ENCODE results near the gene SGK2. TPM values are rescaled to one million over a fixed set of nuclear protein-coding genes. Genes with fewer than 3 reads are reported as not detected.

SGK2 gene
- total RNA-seq, 2 experiments from 2014 or later = 0.41 to 0.48 TPM

DNA sequence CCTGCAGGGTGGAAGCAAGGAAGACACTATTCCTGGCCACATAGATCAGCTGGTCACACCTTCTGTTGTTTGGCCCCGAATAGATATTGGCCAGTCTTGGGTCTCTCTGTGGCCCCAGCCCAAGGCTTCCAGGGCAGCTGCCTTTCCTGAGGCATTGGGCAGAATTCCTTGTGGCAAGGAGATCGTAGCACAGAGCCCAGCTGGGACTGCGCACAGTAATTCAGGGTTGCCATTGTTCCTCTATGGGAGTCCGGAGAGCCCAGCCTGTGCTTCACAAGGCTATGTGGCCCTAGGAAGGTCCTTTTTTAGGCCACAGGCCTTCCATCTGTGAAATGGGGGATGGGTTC is 6.9 kb downstream of the SGK2 start:
- H3K36me3 ChIP-seq (ENCODE audit: insufficient read depth, low read length) = no peaks in the 10 kb centered on the region
- no peaks in the 10 kb centered on the region for H3K9me3 ChIP-seq (ENCODE audit: low read length)
- H3K27ac ChIP-seq (ENCODE audit: low read depth, low read length, poor library complexity, severe bottlenecking) = no peak overlapping the region
- H3K4me1 ChIP-seq (ENCODE audit: insufficient read depth, low read length, poor library complexity, severe bottlenecking) = no peaks in the 10 kb centered on the region
- TF ChIP-seq EZH2phosphoT487 (IDR thresholded peaks at IDR 0.05; ENCODE audit: borderline replicate concordance, low read depth, low read length) = no peak
- ChIA-PET CTCF (ENCODE audit: unreplicated experiment) (no interaction called here), POLR2A (interaction anchor here (0.5 kb wide), 1 partner anchor 191 kb away, joined by 3 read pairs; no protein-coding TSS in a partner anchor)
- H2AFZ ChIP-seq (ENCODE audit: low read length) = no peak overlapping the region
- H3K4me2 ChIP-seq (ENCODE audit: low read length) = no peak overlapping the region
- no TSS peak for BruUV-seq (replicated peaks)
- H4K20me1 ChIP-seq (ENCODE audit: insufficient read depth, low read length) = no peaks in the 10 kb centered on the region
- no peaks in the 10 kb centered on the region for H3K79me2 ChIP-seq (ENCODE audit: insufficient read depth, low read depth, low read length)
- intact Hi-C loops (cut with micrococcal nuclease; ENCODE audit: unreplicated experiment) = loop anchor here (10.0 kb wide), 1 partner anchor 129 kb away; no protein-coding TSS in a partner anchor
- no peak for DNase-seq (ENCODE audit: low spot score)
- H3K9me2 ChIP-seq (ENCODE audit: insufficient read depth, low read length) = no peaks in the 10 kb centered on the region
- H3K4me3 ChIP-seq (ENCODE audit: low read depth, low read length, poor library complexity, severe bottlenecking) = no peak overlapping the region

GRCh38 chr20:43567477-43567876 is 8.7 kb downstream of the SGK2 start:
- ChIA-PET CTCF (ENCODE audit: unreplicated experiment) (no interaction called here), POLR2A (no interaction called here)
- no peak for DNase-seq (ENCODE audit: low spot score)
- Histone ChIP-seq H3K79me2 (ENCODE audit: insufficient read depth, low read depth, low read length) (no peaks in the 10 kb centered on the region), H3K4me2 (ENCODE audit: low read length) (no peak overlapping the region), H3K9me2 (ENCODE audit: insufficient read depth, low read length) (no peaks in the 10 kb centered on the region), H3K4me3 (ENCODE audit: low read depth, low read length, poor library complexity, severe bottlenecking) (no peak overlapping the region), H2AFZ (ENCODE audit: low read length) (no peak overlapping the region), H3K36me3 (ENCODE audit: insufficient read depth, low read length) (no peaks in the 10 kb centered on the region), H3K9me3 (ENCODE audit: low read length) (no peaks in the 10 kb centered on the region), H3K27ac (ENCODE audit: low read depth, low read length, poor library complexity, severe bottlenecking) (no peak overlapping the region), H4K20me1 (ENCODE audit: insufficient read depth, low read length) (no peaks in the 10 kb centered on the region), H3K4me1 (ENCODE audit: insufficient read depth, low read length, poor library complexity, severe bottlenecking) (no peaks in the 10 kb centered on the region)
- intact Hi-C loops (cut with micrococcal nuclease; ENCODE audit: unreplicated experiment) = loop anchor here (10.0 kb wide), 1 partner anchor 127 kb away; no protein-coding TSS in a partner anchor
- TF ChIP-seq, protein P1, sequence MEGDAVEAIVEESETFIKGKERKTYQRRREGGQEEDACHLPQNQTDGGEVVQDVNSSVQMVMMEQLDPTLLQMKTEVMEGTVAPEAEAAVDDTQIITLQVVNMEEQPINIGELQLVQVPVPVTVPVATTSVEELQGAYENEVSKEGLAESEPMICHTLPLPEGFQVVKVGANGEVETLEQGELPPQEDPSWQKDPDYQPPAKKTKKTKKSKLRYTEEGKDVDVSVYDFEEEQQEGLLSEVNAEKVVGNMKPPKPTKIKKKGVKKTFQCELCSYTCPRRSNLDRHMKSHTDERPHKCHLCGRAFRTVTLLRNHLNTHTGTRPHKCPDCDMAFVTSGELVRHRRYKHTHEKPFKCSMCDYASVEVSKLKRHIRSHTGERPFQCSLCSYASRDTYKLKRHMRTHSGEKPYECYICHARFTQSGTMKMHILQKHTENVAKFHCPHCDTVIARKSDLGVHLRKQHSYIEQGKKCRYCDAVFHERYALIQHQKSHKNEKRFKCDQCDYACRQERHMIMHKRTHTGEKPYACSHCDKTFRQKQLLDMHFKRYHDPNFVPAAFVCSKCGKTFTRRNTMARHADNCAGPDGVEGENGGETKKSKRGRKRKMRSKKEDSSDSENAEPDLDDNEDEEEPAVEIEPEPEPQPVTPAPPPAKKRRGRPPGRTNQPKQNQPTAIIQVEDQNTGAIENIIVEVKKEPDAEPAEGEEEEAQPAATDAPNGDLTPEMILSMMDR (conservative IDR thresholded peaks at IDR 0.05; ENCODE audit: low read length) = no peak
- no peak for TF ChIP-seq EZH2phosphoT487 (IDR thresholded peaks at IDR 0.05; ENCODE audit: borderline replicate concordance, low read depth, low read length)
- no TSS peak for BruUV-seq (replicated peaks)

- no peak for DNase-seq (ENCODE audit: low spot score)
- H3K36me3 ChIP-seq (ENCODE audit: insufficient read depth, low read length) = no peaks in the 10 kb centered on the region
- H3K79me2 ChIP-seq (ENCODE audit: insufficient read depth, low read depth, low read length) = no peaks in the 10 kb centered on the region
- no peak overlapping the region for H3K4me2 ChIP-seq (ENCODE audit: low read length)
- ChIA-PET POLR2A (interaction anchor here (1.1 to 1.7 kb wide), 2 partner anchors 8 to 15 kb away, joined by 3 to 4 read pairs; no protein-coding TSS in a partner anchor), CTCF (ENCODE audit: unreplicated experiment) (interaction anchor here (0.6 kb wide), 1 partner anchor 355 kb away, joined by 3 read pairs; no protein-coding TSS in a partner anchor)
- TF ChIP-seq, protein P1 (conservative IDR thresholded peaks at IDR 0.05; ENCODE audit: low read length) = no peak
- no peak for TF ChIP-seq EZH2phosphoT487 (IDR thresholded peaks at IDR 0.05; ENCODE audit: borderline replicate concordance, low read depth, low read length)
- BruUV-seq (replicated peaks) = no TSS peak
- no peaks in the 10 kb centered on the region for H3K9me2 ChIP-seq (ENCODE audit: insufficient read depth, low read length)
- H3K9me3 ChIP-seq (ENCODE audit: low read length) = no peaks in the 10 kb centered on the region
- no peaks in the 10 kb centered on the region for H4K20me1 ChIP-seq (ENCODE audit: insufficient read depth, low read length)
- no peak overlapping the region for H3K4me3 ChIP-seq (ENCODE audit: low read depth, low read length, poor library complexity, severe bottlenecking)
- H3K4me1 ChIP-seq (ENCODE audit: insufficient read depth, low read length, poor library complexity, severe bottlenecking) = no peaks in the 10 kb centered on the region
- H2AFZ ChIP-seq (ENCODE audit: low read length) = no peak overlapping the region
- intact Hi-C loops (cut with micrococcal nuclease; ENCODE audit: unreplicated experiment) = loop anchor here (10.0 kb wide), 1 partner anchor 126 kb away; no protein-coding TSS in a partner anchor
- no peak overlapping the region for H3K27ac ChIP-seq (ENCODE audit: low read depth, low read length, poor library complexity, severe bottlenecking)
Observed at GRCh38 chr20:43568706-43569105, 9.9 kb downstream of the SGK2 start.
